GM18511 (cell line): Measurements from ENCODE around the gene ATG10.
A peak's percentile ranks its signal among the peaks of the same experiment; 100 is the strongest.
"Not testable (repeated sequence)": the region's sequence is repeated elsewhere in the genome, so short reads cannot be mapped to it uniquely, and the experiment has no call there.

Experiments
- ATAC-seq: cut with Tn5 transposase; IDR thresholded peaks from one replicate; pipeline ENCODE4 v1.9.1; 2021; ENCODE audit warnings: mild to moderate bottlenecking, moderate library complexity; ENCODE audit not compliant: unreplicated experiment

The ATG10 gene

GRCh38 chr5:81971712-81972491, at the start of gene ATG10:
Gene ATG10, plus strand, starts transcription at chr5:81972023. Its CDS starts 15,548 bp downstream, at chr5:81987571.
- ATAC-seq = peak; percentile 97

- no peak for ATAC-seq
Observed at GRCh38 chr5:81922854-81923279, 49.0 kb upstream of the ATG10 start.

GRCh38 chr5:81924442-81924841, 47.4 kb upstream of the ATG10 start:
- no peak for ATAC-seq

- ATAC-seq = no peak
Observed at GRCh38 chr5:81925009-81925408, 46.8 kb upstream of the ATG10 start.

- no peak for ATAC-seq
Observed at GRCh38 chr5:81925981-81926380, 45.8 kb upstream of the ATG10 start.

- ATAC-seq = no peak
Observed at GRCh38 chr5:81936066-81936465, 35.8 kb upstream of the ATG10 start.

GRCh38 chr5:81936750-81937149, 35.1 kb upstream of the ATG10 start:
- no peak for ATAC-seq

- ATAC-seq = no peak
Observed at GRCh38 chr5:81942746-81943145, 29.1 kb upstream of the ATG10 start.

GRCh38 chr5:81948349-81948748, 23.5 kb upstream of the ATG10 start:
- ATAC-seq = no peak

- no peak for ATAC-seq
Observed at GRCh38 chr5:81949462-81949861, 22.4 kb upstream of the ATG10 start.

GRCh38 chr5:81950996-81951395, 20.8 kb upstream of the ATG10 start:
- ATAC-seq = no peak

GRCh38 chr5:81954796-81955195, 17.0 kb upstream of the ATG10 start:
- ATAC-seq = not testable (repeated sequence)

- not testable (repeated sequence) for ATAC-seq
Observed at GRCh38 chr5:81958129-81958528, 13.7 kb upstream of the ATG10 start.

- ATAC-seq = no peak
Observed at GRCh38 chr5:81961651-81962440, 10.0 kb upstream of the ATG10 start.

GRCh38 chr5:81963544-81963943, 8.3 kb upstream of the ATG10 start:
- no peak for ATAC-seq

GRCh38 chr5:81965524-81965923, 6.3 kb upstream of the ATG10 start:
- no peak for ATAC-seq

- no peak for ATAC-seq
Observed at GRCh38 chr5:81969226-81969625, 2.6 kb upstream of the ATG10 start.

GRCh38 chr5:81969912-81970311, 1.9 kb upstream of the ATG10 start:
- no peak for ATAC-seq

- peak; percentile 21 for ATAC-seq
Observed at GRCh38 chr5:81971111-81971711, 612 bp upstream of the ATG10 start.

GRCh38 chr5:81972492-81972783, 615 bp downstream of the ATG10 start:
- peak; percentile 52 for ATAC-seq

GRCh38 chr5:81980160-81980559, 8.3 kb downstream of the ATG10 start:
- ATAC-seq = no peak
